Rectal smooth muscle tissue (tissue), 1 donor: ENCODE results near the gene POFUT2.

Experiments
- H3K27ac ChIP-seq: one replicate; pipeline ENCODE4 v1.7.0; 2013; ENCODE audit warnings: low read depth, low read length, inconsistent platforms
- H3K27me3 ChIP-seq: one replicate; pipeline ENCODE4 v1.7.0; 2013; ENCODE audit warnings: low read length; ENCODE audit not compliant: control insufficient read depth, insufficient read depth
- H3K36me3 ChIP-seq: one replicate; pipeline ENCODE4 v1.7.0; 2013; ENCODE audit warnings: low read length; ENCODE audit not compliant: control insufficient read depth, insufficient read depth
- H3K4me1 ChIP-seq: one replicate; pipeline ENCODE4 v1.7.0; 2013; ENCODE audit warnings: low read length; ENCODE audit not compliant: control insufficient read depth, insufficient read depth
- H3K4me3 ChIP-seq: one replicate; pipeline ENCODE4 v1.7.0; 2013; ENCODE audit warnings: low read length
- H3K9ac ChIP-seq: one replicate; pipeline ENCODE4 v1.7.0; 2013; ENCODE audit warnings: low read length

Gene POFUT2

GRCh38 chr21:45246386-45247320 lies 41.0 kb downstream of the POFUT2 start:
- Histone ChIP-seq H3K4me1 (peaks cover 10% of the 10 kb centered on the region), H3K27ac (no peak overlapping the region), H3K4me3 (no peak overlapping the region), H3K27me3 (no peaks in the 10 kb centered on the region), H3K9ac (no peak overlapping the region), H3K36me3 (no peaks in the 10 kb centered on the region)

DNA sequence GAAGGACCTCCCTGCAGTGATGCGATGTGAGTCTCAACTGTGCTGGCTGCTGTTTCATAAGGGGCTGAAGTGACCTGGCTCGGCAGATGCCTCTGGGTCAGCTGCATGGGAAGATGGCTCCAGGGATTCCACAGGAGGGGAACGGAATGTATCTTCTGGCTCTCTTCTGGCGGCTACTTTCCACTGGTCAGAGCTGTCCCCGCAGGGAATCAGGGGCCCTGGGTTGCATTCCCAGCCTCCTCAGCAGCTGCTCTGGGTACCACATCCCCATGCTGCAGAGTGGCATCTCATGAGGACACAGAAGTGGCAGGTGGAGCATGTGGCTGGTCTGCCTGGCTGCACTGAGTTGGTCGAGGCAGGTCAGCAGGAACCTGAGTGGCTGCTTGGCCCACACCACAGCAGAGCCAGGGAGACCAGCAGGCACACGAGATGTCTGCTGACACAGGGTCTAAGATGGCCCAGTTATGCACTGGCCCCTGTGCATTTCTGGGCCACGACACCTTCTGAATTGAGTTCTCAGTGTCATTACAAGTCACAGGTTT lies 42.8 kb downstream of the POFUT2 start:
- H3K36me3 ChIP-seq: no peaks in the 10 kb centered on the region
- H3K4me1 ChIP-seq: peaks cover 10% of the 10 kb centered on the region

GRCh38 chr21:45243603-45244002 lies 44.1 kb downstream of the POFUT2 start:
- Histone ChIP-seq H3K9ac (no peak overlapping the region), H3K27me3 (no peaks in the 10 kb centered on the region), H3K36me3 (no peaks in the 10 kb centered on the region)

More for the DNA sequence above, 42.8 kb downstream of the POFUT2 start:
- no peak overlapping the region for H3K9ac ChIP-seq
- H3K27me3 ChIP-seq: no peaks in the 10 kb centered on the region
- H3K4me3 ChIP-seq: no peak overlapping the region
- H3K27ac ChIP-seq: no peak overlapping the region

GRCh38 chr21:45241357-45241756 lies 46.3 kb downstream of the POFUT2 start:
- Histone ChIP-seq H3K27ac (no peak overlapping the region), H3K27me3 (no peaks in the 10 kb centered on the region), H3K4me1 (no peaks in the 10 kb centered on the region), H3K4me3 (no peak overlapping the region), H3K9ac (no peak overlapping the region), H3K36me3 (no peaks in the 10 kb centered on the region)

More at GRCh38 chr21:45243603-45244002, 44.1 kb downstream of the POFUT2 start:
- Histone ChIP-seq H3K4me1 (peaks cover 4% of the 10 kb centered on the region), H3K27ac (no peak overlapping the region), H3K4me3 (no peak overlapping the region)

DNA sequence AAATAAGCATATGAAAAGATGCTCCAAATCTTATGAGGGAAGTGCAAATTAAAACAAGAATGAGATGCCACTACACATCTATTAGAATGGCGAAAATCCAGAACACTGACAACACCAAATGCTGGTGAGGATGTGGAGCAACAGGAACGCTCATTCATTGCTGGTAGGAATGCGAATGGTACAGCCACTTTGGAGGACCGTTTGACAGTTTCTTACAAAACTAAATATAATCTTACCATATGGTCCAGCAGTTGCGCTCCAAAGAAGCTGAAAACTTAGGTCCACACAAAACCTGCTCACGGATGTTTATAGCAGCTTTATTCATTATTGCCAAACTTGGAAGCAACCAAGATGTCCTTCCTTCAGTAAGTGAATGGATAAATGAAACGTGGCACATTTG lies 50.3 kb downstream of the POFUT2 start:
- H3K36me3 ChIP-seq: no peaks in the 10 kb centered on the region
- H3K9ac ChIP-seq: no peak overlapping the region
- no peaks in the 10 kb centered on the region for H3K27me3 ChIP-seq
- H3K27ac ChIP-seq: no peak overlapping the region
- no peak overlapping the region for H3K4me3 ChIP-seq
- H3K4me1 ChIP-seq: no peaks in the 10 kb centered on the region

GRCh38 chr21:45236481-45236880 lies 51.2 kb downstream of the POFUT2 start:
- Histone ChIP-seq H3K9ac (no peak overlapping the region), H3K27me3 (no peaks in the 10 kb centered on the region), H3K4me3 (no peak overlapping the region), H3K27ac (no peak overlapping the region), H3K36me3 (no peaks in the 10 kb centered on the region), H3K4me1 (no peaks in the 10 kb centered on the region)

DNA sequence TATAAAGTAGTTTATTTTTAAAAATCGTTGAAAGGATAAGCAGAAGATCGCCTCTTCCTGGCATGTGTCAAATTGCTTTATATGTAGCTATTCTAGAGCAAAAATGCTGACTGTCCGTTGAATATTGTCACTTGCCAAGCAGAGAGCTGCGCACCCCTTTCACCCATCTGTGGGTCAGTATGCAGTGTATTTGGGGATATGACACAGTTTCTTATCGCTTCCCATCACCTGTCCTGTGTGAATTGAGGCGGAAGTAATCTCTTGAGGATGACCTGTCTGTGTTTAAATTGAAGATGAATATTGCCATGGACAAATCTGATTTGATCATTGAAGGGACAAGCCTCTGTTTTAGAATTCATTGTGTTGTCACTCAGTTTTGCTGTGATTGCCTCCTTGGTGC lies 52.2 kb downstream of the POFUT2 start:
- Histone ChIP-seq H3K27me3 (no peaks in the 10 kb centered on the region), H3K4me3 (no peak overlapping the region), H3K36me3 (no peaks in the 10 kb centered on the region), H3K27ac (no peak overlapping the region), H3K4me1 (no peaks in the 10 kb centered on the region), H3K9ac (no peak overlapping the region)

DNA sequence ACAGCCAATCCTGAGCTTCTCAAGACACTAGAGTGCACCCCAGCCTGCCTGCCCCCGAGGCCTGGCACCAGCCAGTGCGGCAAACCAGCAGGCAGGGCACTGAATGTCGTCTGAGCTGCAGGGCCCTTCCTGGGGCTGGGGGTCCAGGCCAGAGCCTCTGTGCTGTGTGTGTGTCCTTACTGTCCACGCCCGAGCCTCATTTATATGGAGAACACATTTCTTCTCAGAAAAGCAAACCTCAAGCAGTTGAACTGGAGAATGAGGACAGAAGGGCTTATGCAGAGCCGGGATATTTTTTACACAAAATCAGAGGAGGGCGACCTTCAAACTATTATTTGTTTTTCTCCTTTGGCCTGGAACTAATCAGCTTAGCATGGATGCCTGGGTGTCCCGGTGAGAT lies 52.7 kb downstream of the POFUT2 start:
- Histone ChIP-seq H3K27ac (no peak overlapping the region), H3K9ac (no peak overlapping the region), H3K4me1 (no peaks in the 10 kb centered on the region), H3K27me3 (no peaks in the 10 kb centered on the region), H3K4me3 (no peak overlapping the region), H3K36me3 (no peaks in the 10 kb centered on the region)

DNA sequence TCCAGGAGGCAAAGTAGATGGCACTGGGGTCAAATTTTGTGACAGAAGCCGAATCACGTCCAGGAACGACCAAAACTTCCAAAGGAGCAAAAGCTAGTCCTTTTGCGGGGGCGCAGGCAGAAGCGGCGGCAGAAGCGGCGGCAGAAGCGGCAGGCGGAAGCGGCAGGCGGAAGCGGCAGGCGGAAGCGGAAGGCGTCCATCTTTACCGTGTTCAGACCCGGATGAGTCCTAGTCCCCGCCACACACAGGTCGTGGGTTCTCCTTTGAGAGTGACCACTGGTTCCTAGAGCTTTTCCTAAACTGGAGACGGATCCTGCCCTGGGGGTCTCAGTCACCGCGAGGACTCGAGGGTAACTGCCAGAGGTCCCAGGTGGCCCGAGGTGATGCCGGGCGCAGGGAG lies 53.6 kb downstream of the POFUT2 start:
- no peak overlapping the region for H3K9ac ChIP-seq
- no peak overlapping the region for H3K27ac ChIP-seq
- no peaks in the 10 kb centered on the region for H3K36me3 ChIP-seq
- no peak overlapping the region for H3K4me3 ChIP-seq
- H3K4me1 ChIP-seq: no peaks in the 10 kb centered on the region
- H3K27me3 ChIP-seq: no peaks in the 10 kb centered on the region

DNA sequence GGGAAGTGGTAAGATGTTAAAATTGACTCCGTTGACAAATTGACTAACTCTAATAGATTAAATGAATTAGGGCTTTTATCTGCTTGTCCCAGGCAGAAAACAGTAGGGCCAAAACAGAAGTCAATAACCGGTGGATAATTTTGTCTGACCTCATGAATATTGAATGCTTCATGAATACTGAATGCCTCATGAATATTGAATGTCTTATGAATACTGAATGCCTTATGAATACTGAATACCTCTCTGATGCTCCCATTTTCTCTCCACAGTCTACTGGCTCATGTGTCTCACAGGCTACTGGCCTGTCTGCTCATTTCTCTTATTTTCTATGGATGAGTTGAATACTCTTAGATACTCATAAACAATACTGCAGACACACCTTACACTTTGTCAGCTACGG lies 56.0 kb downstream of the POFUT2 start:
- no peak overlapping the region for H3K27ac ChIP-seq
- H3K27me3 ChIP-seq: no peaks in the 10 kb centered on the region
- H3K4me1 ChIP-seq: peaks cover 11% of the 10 kb centered on the region
- no peak overlapping the region for H3K9ac ChIP-seq
- H3K36me3 ChIP-seq: no peaks in the 10 kb centered on the region
- no peak overlapping the region for H3K4me3 ChIP-seq

GRCh38 chr21:45228656-45229240 lies 58.9 kb downstream of the POFUT2 start:
- Histone ChIP-seq H3K36me3 (peaks cover under 1% of the 10 kb centered on the region), H3K9ac (no peak overlapping the region), H3K27ac (no peak overlapping the region), H3K4me3 (no peak overlapping the region), H3K4me1 (peaks cover 11% of the 10 kb centered on the region), H3K27me3 (no peaks in the 10 kb centered on the region)

- H3K27ac ChIP-seq: no peak overlapping the region
- peaks cover 11% of the 10 kb centered on the region for H3K4me1 ChIP-seq
- H3K4me3 ChIP-seq: no peak overlapping the region
- no peaks in the 10 kb centered on the region for H3K27me3 ChIP-seq
- H3K9ac ChIP-seq: no peak overlapping the region
- peaks cover 5% of the 10 kb centered on the region for H3K36me3 ChIP-seq
Observed at GRCh38 chr21:45228171-45228641, 59.5 kb downstream of the POFUT2 start.
